GM12875 (cell line): Measurements from ENCODE around the gene DOCK10.

Experiments
- H3K4me3 ChIP-seq: one replicate; pipeline ENCODE4 v1.5.1; 2011; ENCODE audit warnings: low read depth, low read length, control low read depth
- CTCF ChIP-seq: IDR thresholded peaks from 2 replicates; pipeline ENCODE4 v1.5.1; 2011; ENCODE audit warnings: low read depth, mild to moderate bottlenecking, control low read depth, inconsistent platforms, low read length, moderate library complexity, borderline replicate concordance; ENCODE audit not compliant: insufficient read depth

Gene DOCK10

DNA sequence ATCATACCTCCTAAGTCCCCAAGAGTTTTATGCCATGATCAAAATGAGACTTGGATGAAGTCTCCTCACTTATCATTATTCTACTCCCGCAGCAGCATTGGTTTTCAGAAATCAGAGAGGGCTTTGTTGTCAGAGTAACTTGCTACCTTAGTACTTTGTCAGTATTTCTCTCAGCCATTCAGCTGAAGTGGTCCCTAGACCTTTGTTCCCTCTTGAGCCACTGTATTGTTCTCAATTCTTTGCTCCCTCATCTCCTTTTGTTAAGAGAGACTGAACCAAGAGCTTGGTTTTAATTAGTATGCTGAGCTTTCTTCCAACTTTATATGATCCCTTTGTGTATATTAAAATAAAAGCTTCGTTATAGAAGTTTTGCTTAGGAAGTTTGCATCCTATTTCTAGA, 133.4 kb downstream of the DOCK10 start:
- TF ChIP-seq CTCF = no peak
- no peak overlapping the region for H3K4me3 ChIP-seq

DNA sequence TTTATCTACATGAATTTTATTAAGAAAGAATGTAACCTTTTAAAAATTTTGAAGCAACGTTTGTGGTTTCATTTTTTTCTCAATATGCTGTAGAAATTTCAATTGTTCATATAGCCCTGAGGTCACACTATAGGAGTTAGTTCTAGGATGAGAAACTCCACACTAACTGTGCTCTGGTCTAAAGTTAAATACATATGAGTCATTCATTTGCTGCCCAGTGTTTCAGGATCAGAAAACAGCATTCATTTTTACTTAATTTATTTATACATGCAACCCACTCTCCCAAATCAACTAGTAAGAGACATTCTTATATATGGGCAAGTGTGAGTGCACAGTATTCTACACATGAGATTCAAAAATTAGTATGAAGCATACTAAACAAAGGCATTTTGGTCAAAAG, 137.9 kb downstream of the DOCK10 start:
- TF ChIP-seq CTCF = no peak
- H3K4me3 ChIP-seq = no peak overlapping the region

DNA sequence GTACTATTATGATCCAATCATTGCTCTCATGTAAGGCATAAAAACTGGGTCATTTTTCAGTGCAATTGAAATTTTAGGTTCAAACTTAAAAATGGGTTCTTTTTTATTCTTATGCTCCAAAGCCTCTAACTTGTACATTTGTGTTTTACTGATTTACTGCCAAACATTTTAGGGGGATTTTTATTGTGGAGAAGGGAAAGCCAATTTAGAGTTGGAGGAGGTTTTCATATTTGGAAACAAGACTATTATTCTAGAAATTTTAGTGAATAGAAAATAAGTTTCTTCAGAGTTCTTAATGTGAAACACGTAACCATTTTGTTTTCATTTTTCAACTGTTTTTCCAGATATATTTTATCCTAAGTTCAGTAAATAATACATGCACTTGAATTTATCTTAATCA, 138.6 kb downstream of the DOCK10 start:
- no peak overlapping the region for H3K4me3 ChIP-seq
- TF ChIP-seq CTCF = no peak

GRCh38 chr2:224901121-224901676, 141.1 kb downstream of the DOCK10 start:
- no peak for TF ChIP-seq CTCF
- H3K4me3 ChIP-seq = no peak overlapping the region

- TF ChIP-seq CTCF = no peak
- no peak overlapping the region for H3K4me3 ChIP-seq
Observed at GRCh38 chr2:224895377-224895776, 146.9 kb downstream of the DOCK10 start.

DNA sequence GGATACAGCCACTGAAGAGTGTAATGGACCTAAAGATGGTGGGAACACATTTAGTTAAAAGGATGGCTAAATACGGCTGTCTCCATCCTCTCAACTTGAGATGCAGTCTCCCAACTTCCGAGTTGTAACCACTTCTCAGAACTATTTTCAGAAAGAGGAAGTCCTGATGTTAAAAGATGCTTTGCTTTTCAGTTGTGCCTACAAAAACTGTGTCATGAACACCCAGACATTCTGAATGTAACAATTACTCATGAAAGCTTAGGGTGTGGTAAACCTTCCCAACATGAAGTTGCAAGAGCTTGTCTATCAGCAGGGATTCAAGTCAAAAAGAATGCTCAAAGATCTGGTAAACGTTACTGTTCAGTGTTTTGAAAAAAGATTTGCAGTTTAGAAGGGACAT, 147.9 kb downstream of the DOCK10 start:
- H3K4me3 ChIP-seq = peak overlapping the region; percentile 22
- TF ChIP-seq CTCF = no peak

DNA sequence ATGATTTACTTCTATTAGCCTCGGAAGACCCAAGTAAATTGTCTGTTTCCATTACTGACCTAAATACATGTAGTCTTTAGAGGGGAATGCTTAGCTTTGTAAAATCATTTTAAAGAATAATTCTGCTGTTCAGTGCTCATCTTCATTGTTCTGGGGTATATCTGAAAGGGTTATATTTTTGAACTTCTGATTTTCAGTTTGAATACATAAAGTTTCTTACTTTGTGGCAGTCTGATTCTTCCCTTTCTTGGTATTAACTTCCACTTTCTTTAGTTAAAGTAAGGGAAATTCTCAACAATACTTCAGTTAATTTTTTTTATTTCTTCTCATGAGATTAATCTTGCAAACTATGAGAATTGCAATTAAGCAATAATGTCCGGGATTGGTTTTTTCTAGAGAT, 148.4 kb downstream of the DOCK10 start:
- no peak for TF ChIP-seq CTCF

More for the DNA sequence above, 148.4 kb downstream of the DOCK10 start:
- no peak overlapping the region for H3K4me3 ChIP-seq
